HL-60 (cell line): ENCODE measurements around the gene CTNND2.

Experiments used
- POLR2AphosphoS5 ChIP-seq: IDR thresholded peaks from 2 replicates; pipeline ENCODE4 v1.6.1; 2012; ENCODE audit warnings: low read depth
- SPI1 ChIP-seq: IDR thresholded peaks from 2 replicates; pipeline ENCODE4 v1.6.1; 2012; ENCODE audit warnings: low read depth, mild to moderate bottlenecking, borderline replicate concordance
- TF ChIP-seq, protein P1 (sequence below): IDR thresholded peaks from one replicate; pipeline ENCODE4 v1.5.1; 2011; ENCODE audit warnings: low read length, control low read depth, inconsistent platforms; ENCODE audit not compliant: insufficient read depth
- TF ChIP-seq, protein P2 (sequence below): IDR thresholded peaks from 2 replicates; pipeline ENCODE4 v1.6.1; 2012; ENCODE audit warnings: low read depth; ENCODE audit not compliant: insufficient replicate concordance

DNA sequence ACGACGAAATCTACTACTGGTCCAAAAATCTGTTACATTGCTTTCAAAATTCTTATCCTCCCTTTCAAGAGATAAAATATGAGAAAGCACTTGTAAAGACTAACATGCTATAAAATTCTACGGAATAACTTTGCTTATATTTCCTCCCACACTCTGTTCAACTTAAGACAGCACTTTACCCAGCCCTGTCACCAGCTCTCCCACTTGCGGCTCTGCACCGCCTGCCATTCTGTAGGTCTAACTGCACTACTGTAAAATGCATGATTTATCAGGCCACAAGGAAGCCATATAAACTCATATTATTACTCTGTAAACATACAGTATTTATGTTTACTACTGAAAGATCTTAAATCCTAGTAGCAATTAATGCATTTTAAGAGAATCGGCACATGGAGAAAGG is 11.4 kb downstream of the CTNND2 start:
- TF ChIP-seq, protein P1, sequence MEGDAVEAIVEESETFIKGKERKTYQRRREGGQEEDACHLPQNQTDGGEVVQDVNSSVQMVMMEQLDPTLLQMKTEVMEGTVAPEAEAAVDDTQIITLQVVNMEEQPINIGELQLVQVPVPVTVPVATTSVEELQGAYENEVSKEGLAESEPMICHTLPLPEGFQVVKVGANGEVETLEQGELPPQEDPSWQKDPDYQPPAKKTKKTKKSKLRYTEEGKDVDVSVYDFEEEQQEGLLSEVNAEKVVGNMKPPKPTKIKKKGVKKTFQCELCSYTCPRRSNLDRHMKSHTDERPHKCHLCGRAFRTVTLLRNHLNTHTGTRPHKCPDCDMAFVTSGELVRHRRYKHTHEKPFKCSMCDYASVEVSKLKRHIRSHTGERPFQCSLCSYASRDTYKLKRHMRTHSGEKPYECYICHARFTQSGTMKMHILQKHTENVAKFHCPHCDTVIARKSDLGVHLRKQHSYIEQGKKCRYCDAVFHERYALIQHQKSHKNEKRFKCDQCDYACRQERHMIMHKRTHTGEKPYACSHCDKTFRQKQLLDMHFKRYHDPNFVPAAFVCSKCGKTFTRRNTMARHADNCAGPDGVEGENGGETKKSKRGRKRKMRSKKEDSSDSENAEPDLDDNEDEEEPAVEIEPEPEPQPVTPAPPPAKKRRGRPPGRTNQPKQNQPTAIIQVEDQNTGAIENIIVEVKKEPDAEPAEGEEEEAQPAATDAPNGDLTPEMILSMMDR: no peak
- TF ChIP-seq POLR2AphosphoS5 (no peak), SPI1 (no peak)
- TF ChIP-seq, protein P2, sequence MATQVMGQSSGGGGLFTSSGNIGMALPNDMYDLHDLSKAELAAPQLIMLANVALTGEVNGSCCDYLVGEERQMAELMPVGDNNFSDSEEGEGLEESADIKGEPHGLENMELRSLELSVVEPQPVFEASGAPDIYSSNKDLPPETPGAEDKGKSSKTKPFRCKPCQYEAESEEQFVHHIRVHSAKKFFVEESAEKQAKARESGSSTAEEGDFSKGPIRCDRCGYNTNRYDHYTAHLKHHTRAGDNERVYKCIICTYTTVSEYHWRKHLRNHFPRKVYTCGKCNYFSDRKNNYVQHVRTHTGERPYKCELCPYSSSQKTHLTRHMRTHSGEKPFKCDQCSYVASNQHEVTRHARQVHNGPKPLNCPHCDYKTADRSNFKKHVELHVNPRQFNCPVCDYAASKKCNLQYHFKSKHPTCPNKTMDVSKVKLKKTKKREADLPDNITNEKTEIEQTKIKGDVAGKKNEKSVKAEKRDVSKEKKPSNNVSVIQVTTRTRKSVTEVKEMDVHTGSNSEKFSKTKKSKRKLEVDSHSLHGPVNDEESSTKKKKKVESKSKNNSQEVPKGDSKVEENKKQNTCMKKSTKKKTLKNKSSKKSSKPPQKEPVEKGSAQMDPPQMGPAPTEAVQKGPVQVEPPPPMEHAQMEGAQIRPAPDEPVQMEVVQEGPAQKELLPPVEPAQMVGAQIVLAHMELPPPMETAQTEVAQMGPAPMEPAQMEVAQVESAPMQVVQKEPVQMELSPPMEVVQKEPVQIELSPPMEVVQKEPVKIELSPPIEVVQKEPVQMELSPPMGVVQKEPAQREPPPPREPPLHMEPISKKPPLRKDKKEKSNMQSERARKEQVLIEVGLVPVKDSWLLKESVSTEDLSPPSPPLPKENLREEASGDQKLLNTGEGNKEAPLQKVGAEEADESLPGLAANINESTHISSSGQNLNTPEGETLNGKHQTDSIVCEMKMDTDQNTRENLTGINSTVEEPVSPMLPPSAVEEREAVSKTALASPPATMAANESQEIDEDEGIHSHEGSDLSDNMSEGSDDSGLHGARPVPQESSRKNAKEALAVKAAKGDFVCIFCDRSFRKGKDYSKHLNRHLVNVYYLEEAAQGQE: no peak
